Activated CD8-positive, alpha-beta T cell treated with anti-CD3 and anti-CD28 coated beads for 36 hours (primary cell): ENCODE measurements around the gene TMEM53. TPM values are rescaled to one million over a fixed set of nuclear protein-coding genes. Genes with fewer than 3 reads are reported as not detected.

Experiments used
- ATAC-seq: fragments of 200-7000 bp; cut with Tn5 transposase; one replicate; pipeline ENCODE4 v1.10.0; 2021; ENCODE audit warnings: mild to moderate bottlenecking, moderate library complexity
- CTCF ChIA-PET: fragments of 350-600 bp; sonication (Branson Sonifier 250); formaldehyde crosslinking; loops from one replicate; lab custom pipeline; 2021; ENCODE audit warnings: antibody characterized with exemption; lab: Charles Lee
- POLR2A ChIA-PET: fragments of 350-600 bp; sonication (Branson Sonifier 250); formaldehyde crosslinking; loops from one replicate; lab custom pipeline; 2021; ENCODE audit warnings: antibody characterized with exemption; lab: Charles Lee
- DNase-seq: peaks from one replicate; pipeline ENCODE4 v3.0.0-alpha.2; 2020
- H3K27ac Mint-ChIP-seq: one replicate; pipeline ENCODE4 v1.8.0; 2021; ENCODE audit warnings: mild to moderate bottlenecking, mixed read lengths
- H3K27me3 Mint-ChIP-seq: one replicate; pipeline ENCODE4 v1.8.0; 2021; ENCODE audit warnings: mixed read lengths
- H3K36me3 Mint-ChIP-seq: one replicate; pipeline ENCODE4 v1.8.0; 2021; ENCODE audit warnings: low read depth, mixed read lengths
- H3K4me1 Mint-ChIP-seq: one replicate; pipeline ENCODE4 v1.8.0; 2021; ENCODE audit warnings: low read depth, mixed read lengths
- H3K4me3 Mint-ChIP-seq: one replicate; pipeline ENCODE4 v1.8.0; 2021; ENCODE audit warnings: mild to moderate bottlenecking, moderate library complexity, mixed read lengths
- H3K9me3 Mint-ChIP-seq: one replicate; pipeline ENCODE4 v1.8.0; 2021; ENCODE audit warnings: mixed read lengths
- intact Hi-C: fragments of 100-400 bp; cut with micrococcal nuclease; formaldehyde crosslinking; loops from one replicate; pipeline ENCODE4 v1.10.0; 2022
- total RNA-seq, 2 experiments: library from RNA; stranded (reverse); gene quantifications; one replicate each; pipeline ENCODE4 v1.2.3, GENCODE V29; 2021
- TF ChIP-seq, protein P1 (sequence below): fragments of 200-600 bp; IDR thresholded peaks from one replicate; pipeline ENCODE4 v1.8.0; 2022; ENCODE audit warnings: antibody characterized with exemption, mild to moderate bottlenecking

The TMEM53 gene
- total RNA-seq, 2 experiments from 2014 or later, result 2.3 to 3.5 TPM

DNA sequence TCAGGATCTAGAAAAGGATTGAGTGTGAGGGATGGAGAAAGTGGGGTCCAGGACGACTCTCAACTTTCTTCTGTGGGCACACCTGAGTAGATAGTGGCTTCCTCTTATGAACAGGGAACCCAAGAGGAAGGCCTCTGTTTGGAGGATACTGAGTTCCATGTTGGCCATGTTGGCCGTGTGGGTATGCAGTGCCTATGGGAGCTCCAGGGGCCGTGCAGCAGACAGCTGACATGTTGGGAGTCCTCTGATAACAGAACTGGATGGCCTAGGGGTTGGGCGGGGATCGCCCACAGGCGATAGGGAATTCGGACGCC is 43.0 kb downstream of the TMEM53 start:
- H3K4me3 Mint-ChIP-seq, result peak overlapping the region; percentile 88
- TF ChIP-seq, protein P1, sequence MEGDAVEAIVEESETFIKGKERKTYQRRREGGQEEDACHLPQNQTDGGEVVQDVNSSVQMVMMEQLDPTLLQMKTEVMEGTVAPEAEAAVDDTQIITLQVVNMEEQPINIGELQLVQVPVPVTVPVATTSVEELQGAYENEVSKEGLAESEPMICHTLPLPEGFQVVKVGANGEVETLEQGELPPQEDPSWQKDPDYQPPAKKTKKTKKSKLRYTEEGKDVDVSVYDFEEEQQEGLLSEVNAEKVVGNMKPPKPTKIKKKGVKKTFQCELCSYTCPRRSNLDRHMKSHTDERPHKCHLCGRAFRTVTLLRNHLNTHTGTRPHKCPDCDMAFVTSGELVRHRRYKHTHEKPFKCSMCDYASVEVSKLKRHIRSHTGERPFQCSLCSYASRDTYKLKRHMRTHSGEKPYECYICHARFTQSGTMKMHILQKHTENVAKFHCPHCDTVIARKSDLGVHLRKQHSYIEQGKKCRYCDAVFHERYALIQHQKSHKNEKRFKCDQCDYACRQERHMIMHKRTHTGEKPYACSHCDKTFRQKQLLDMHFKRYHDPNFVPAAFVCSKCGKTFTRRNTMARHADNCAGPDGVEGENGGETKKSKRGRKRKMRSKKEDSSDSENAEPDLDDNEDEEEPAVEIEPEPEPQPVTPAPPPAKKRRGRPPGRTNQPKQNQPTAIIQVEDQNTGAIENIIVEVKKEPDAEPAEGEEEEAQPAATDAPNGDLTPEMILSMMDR, result no peak
- no peaks in the 10 kb centered on the region for H3K27me3 Mint-ChIP-seq
- DNase-seq, result no peak
- peaks cover 38% of the 10 kb centered on the region for H3K4me1 Mint-ChIP-seq
- ATAC-seq, result peak; percentile 10
- H3K27ac Mint-ChIP-seq, result peak overlapping the region; percentile 97
- intact Hi-C loops, result no loop called here
- no peaks in the 10 kb centered on the region for H3K9me3 Mint-ChIP-seq
- CTCF ChIA-PET, result interaction anchor here (16.6 kb wide), 1 partner anchor 20 kb away, joined by 156 read pairs; no protein-coding TSS in a partner anchor
- POLR2A ChIA-PET, result interaction anchor here (0.7 to 6.4 kb wide), 20 partner anchors 10 to 419 kb away, joined by 3 to 71 read pairs (median 6); partner anchors contain the start of genes BTBD19, DMAP1 and RNU5D-1
- H3K36me3 Mint-ChIP-seq, result peaks cover 32% of the 10 kb centered on the region

GRCh38 chr1:44630116-44630515 is 44.2 kb downstream of the TMEM53 start:
- Mint-ChIP-seq H3K27ac (peak overlapping the region; percentile 97), H3K27me3 (no peaks in the 10 kb centered on the region), H3K4me1 (peaks cover 30% of the 10 kb centered on the region), H3K4me3 (peak overlapping the region; percentile 88), H3K36me3 (peaks cover 24% of the 10 kb centered on the region), H3K9me3 (no peaks in the 10 kb centered on the region)
- TF ChIP-seq, protein P1, result no peak
- ChIA-PET POLR2A (interaction anchor here (3.7 to 6.4 kb wide), 2 partner anchors 11 to 92 kb away, joined by 26 to 71 read pairs; no protein-coding TSS in a partner anchor), CTCF (interaction anchor here (1.3 to 16.6 kb wide), 2 partner anchors 21 to 35 kb away, joined by 5 to 156 read pairs; no protein-coding TSS in a partner anchor)
- DNase-seq (no peak), ATAC-seq (no peak)
- intact Hi-C loops, result no loop called here

- H3K4me1 Mint-ChIP-seq, result peaks cover 22% of the 10 kb centered on the region
- H3K27ac Mint-ChIP-seq, result no peak overlapping the region
- ChIA-PET POLR2A (interaction anchor here (1.4 to 6.4 kb wide), 2 partner anchors 12 to 14 kb away, joined by 6 to 71 read pairs; no protein-coding TSS in a partner anchor), CTCF (interaction anchor here (1.8 to 16.6 kb wide), 2 partner anchors 22 to 34 kb away, joined by 5 to 156 read pairs; no protein-coding TSS in a partner anchor)
- intact Hi-C loops, result no loop called here
- H3K9me3 Mint-ChIP-seq, result no peaks in the 10 kb centered on the region
- DNase-seq (no peak), ATAC-seq (no peak)
- no peak overlapping the region for H3K4me3 Mint-ChIP-seq
- TF ChIP-seq, protein P1, result no peak
- H3K36me3 Mint-ChIP-seq, result peaks cover 15% of the 10 kb centered on the region
- H3K27me3 Mint-ChIP-seq, result no peaks in the 10 kb centered on the region
Observed at GRCh38 chr1:44628962-44629756, 45.1 kb downstream of the TMEM53 start.

DNA sequence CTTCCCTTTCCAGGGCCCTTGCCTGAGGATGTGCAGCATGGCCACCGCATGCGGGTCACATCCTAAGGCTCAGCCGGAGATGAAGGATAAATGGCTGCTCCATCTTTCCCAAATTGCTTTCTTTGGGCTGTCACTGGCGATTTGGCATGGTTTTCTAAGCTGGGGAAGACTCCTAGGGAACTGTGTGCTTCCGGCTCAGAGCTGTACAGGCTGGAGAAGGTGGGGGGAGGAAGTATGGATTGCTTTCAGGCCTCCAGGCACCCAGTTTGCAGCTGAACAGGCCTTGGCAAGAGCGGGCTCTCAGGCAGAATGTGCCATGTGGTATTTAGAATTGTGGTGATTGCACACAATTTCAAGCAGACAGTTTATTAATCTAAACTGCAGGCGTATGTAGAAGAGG is 48.9 kb downstream of the TMEM53 start:
- TF ChIP-seq, protein P1, result no peak
- H3K36me3 Mint-ChIP-seq, result no peaks in the 10 kb centered on the region
- no peaks in the 10 kb centered on the region for H3K9me3 Mint-ChIP-seq
- DNase-seq (no peak), ATAC-seq (no peak)
- intact Hi-C loops, result no loop called here
- H3K4me1 Mint-ChIP-seq, result no peaks in the 10 kb centered on the region
- CTCF ChIA-PET, result interaction anchor here (3.6 kb wide), 1 partner anchor 27 kb away, joined by 17 read pairs; no protein-coding TSS in a partner anchor
- POLR2A ChIA-PET, result interaction anchor here (1.3 kb wide), 1 partner anchor 10 kb away, joined by 3 read pairs; no protein-coding TSS in a partner anchor
- no peak overlapping the region for H3K27ac Mint-ChIP-seq
- H3K4me3 Mint-ChIP-seq, result no peak overlapping the region
- H3K27me3 Mint-ChIP-seq, result no peaks in the 10 kb centered on the region
